ENCODE data around the gene CFAP90.

Gene CFAP90, protein sequence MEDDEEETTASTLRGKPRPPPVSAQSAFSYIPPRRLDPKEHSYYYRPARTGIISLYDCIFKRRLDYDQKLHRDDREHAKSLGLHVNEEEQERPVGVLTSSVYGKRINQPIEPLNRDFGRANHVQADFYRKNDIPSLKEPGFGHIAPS

DNA sequence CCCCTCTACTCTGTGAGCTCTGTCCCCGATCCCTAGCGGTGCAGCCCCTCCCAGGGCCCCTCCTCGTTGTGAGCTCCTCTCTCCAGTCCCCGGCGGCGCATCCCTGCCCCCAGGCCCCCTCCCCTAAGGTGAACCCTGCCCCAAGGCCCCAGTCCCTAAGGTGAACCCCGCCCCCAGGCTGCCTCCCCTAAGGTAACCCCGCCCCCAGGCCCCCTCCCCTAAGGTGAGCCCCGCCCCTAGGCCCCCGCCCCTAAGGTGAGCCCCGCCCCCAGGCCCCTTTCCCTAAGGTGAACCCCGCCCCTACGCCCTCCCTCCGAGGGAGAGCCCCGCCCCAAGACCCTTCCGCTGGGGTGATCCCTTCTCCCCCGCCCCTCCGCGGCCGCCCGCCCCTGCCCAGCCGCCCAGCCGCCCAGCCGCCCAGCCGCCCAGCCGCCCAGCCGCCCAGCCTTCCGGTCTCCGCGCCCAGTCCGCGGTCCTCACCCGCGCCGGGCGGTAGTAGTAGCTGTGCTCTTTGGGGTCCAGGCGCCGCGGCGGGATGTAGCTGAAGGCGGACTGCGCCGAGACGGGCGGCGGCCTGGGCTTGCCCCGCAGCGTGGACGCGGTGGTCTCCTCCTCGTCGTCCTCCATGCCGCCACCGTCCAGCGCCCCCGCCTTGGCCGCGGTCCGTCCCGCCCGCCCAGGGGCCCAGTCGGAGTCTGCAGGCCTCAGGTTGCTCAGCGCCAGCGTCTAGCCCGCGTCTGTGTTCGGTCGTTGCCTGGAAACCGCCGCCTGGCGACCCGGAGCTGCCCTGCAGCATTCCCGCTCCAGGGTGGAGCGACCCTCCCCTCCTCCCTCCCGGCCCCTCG is at the start of gene CFAP90:
CFAP90 (minus strand) TSS at position 739 of the 845 bp plus-strand sequence; CDS start at position 627, 112 bp downstream.
- peak; percentile 35 for DNase-seq (ENCODE audit: low read depth)

- DNase-seq (ENCODE audit: low read depth) = peak; percentile 68
These were observed 46.2 kb upstream of the CFAP90 start for GRCh38 chr5:7897014-7897600.

GRCh38 chr5:7894860-7895259 is 43.9 kb upstream of the CFAP90 start:
- DNase-seq (ENCODE audit: low read depth) = no peak

- DNase-seq (ENCODE audit: low read depth) = no peak
These were observed 43.5 kb upstream of the CFAP90 start for GRCh38 chr5:7894439-7894838.

DNA sequence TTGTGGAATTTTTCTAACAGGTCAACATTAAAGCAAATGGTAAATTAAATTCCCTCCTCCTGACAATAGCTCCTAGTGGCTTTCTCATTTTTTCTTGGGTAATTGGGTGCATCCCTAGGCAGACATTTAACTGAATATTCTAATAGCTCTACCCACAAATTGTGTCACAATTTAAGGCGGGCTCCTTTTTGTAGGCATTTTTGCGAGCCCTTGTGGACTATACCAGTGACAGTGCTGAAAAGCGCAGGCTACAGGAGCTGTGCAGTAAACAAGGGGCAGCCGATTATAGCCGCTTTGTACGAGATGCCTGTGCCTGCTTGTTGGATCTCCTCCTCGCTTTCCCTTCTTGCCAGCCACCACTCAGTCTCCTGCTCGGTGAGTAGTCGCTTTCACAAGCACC is 38.0 kb upstream of the CFAP90 start:
- no peak for DNase-seq (ENCODE audit: low read depth)

GRCh38 chr5:7886849-7887475 is 36.0 kb upstream of the CFAP90 start:
- DNase-seq (ENCODE audit: low read depth) = peak; percentile 66

DNA sequence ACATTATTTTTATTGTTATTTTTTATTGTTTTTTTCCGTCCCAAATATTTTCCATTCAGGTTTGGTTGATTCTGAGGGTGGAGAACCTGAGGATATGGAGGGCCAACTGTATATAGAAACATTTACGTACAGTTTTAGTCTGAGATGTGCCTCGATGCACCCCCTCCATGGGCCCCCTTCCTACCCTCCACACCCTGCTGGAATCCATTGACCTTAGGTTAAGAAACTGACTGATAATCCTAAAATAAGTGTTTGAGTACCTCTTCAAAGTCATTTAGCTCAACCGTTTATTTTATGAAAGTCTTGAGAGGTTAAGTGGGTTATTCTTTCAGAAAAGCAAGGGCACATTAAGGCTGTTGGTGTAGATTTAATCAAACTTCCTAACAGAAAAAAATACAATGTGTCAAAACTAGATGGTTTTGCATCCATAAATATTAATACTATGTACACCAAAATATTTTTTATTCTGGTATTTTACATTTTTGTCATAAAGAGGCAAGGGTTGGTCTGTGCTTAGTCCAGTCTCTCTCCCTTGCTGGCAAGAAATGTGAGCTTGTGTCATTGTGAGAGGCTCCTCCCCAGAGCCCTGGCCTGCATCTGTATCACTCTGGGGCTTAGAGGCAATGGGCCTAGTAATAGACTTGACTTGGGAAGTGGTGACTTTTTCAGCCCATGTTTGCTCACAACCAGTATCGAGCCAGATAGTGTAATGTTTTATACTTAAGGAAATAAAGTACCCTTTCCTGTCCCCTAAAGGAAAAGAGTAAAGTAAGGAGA is 33.7 kb upstream of the CFAP90 start:
- no peak for DNase-seq (ENCODE audit: low read depth)

DNA sequence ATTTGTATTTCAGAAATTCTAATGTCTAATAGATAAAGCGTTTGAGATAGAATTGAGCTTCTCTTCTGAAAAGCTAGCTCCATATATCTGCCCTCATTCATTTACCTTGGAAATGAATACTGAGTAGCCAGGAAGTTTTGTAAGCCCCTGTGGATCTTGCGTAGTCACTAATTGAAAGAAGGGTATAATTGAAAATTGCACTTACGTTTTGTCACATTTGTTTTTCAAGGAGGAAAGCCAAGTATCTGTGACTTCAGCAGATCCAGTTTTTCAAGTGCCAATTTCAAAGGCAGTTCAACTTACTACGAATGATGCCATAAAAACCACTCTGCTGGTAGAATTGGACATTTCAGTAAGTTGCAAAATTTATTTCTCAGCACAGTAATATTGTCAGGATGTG is 32.0 kb upstream of the CFAP90 start:
- DNase-seq (ENCODE audit: low read depth) = no peak

DNA sequence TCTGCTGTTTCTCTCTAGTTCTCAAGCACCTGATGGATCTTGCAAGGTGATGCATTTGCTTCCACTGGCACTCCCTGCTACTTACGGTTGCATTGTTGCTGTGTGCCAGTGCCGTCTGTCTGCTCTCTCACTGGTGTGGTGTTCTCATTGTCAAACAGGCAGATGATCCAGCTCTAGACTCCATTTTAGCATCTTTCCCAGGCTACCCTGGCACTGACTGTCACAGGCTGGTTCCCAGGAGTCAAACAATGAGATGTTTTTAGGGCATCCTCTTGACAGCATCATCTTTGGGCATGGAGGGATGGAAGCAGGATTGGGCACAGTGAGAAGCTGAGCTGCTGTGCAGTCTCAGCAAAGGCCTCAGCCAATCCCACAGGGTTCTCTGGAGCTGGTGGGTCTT is 30.9 kb upstream of the CFAP90 start:
- DNase-seq (ENCODE audit: low read depth) = no peak

DNA sequence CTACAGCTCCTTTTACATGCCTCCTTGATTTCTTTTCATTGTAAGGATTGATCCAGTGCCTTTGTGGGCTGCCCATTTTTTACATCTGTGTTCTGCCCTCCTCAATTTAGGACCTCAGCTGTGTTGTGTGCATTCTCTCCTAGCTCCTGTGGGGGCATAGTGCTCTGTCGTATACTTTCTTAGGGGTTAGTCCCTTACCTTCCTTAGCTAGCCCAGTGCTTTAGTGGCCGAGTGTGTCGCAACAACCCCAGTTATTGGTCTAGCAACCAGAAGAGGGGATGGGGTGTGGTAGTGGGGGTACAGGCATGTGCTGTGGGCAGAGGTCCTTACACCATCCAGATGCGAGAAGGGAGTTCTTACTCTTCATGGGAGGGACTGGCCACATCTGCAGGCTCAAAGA is 30.2 kb upstream of the CFAP90 start:
- DNase-seq (ENCODE audit: low read depth) = no peak

DNA sequence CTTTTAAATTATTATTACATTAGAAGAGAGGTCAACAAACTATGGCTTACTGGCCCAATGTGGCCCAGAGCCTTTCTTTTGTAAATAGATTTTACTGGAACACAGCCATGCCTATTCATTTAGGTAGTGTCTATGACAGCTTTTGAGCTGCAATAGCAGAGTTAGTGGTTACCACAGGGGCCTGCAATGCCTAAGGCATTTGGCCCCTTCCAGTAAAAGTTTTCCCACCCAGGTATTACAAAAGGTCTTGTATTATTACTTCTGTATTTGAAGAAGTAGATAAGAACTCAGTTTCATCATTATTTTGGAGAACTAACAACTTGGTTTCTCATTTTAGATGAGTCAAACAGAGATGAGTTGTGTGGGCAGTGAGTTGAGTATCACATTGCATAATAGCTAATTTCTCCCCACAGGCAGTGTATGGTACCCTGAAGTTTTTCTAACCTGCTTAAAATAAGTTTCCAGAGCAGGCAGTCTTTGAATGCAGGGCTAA is 27.5 kb upstream of the CFAP90 start:
- DNase-seq (ENCODE audit: low read depth) = peak; percentile 96

- DNase-seq (ENCODE audit: low read depth) = peak; percentile 81
These were observed 26.9 kb upstream of the CFAP90 start for GRCh38 chr5:7877851-7878250.

DNA sequence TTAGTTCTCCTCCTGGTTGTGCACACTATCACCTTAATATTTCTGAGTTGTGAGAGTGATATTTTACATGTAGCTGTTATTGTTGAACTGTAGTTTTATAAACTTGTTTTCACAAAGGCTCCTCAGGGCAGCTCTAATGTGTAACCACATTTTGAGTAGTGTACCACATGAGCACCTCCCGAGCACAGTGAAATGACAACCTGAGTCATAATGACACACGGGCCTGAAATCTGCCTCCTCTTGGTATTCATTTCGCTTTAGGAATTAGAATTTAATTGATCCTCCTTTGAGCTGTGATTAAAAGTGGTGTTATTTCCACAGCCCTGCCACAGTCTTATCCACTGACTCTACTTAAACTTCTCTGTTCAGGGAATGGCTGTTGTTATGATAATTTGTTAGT is 25.9 kb upstream of the CFAP90 start:
- peak; percentile 71 for DNase-seq (ENCODE audit: low read depth)

- DNase-seq (ENCODE audit: low read depth) = no peak
These were observed 24.2 kb upstream of the CFAP90 start for GRCh38 chr5:7875151-7875550.

DNA sequence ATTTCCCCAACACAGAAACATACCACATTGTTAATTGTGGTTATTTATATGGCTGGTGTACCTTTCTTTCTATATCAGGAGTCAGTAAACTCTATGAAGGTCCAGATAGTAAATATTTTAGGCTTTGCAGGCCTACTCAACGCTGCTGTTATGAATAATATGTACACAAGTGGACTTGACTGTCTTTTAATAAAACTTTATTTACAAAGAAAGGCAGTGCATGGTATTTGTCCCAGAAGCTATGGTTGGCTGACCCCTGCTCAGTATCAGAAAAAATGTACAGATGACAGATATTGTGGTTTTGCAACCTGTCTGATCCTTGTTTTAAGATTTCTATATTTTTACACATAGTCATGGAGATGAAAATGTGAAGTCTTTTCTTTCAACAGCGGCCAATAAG is 23.7 kb upstream of the CFAP90 start:
- DNase-seq (ENCODE audit: low read depth) = no peak

DNA sequence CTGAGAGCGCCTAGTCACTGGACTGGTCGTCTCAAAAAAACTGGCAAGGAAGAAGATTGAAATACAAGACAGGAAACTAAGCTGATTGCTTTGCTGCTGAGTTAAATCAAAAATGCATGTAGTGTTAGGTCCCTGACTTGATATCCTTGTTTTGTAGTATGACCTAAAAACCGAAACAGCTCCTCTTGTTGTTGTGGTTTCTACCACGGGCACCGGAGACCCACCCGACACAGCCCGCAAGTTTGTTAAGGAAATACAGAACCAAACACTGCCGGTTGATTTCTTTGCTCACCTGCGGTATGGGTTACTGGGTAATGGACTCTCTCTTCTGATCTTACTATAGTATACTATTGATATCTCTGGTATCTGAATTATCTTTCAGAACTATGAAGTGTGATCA is 22.3 kb upstream of the CFAP90 start:
- no peak for DNase-seq (ENCODE audit: low read depth)

- DNase-seq (ENCODE audit: low read depth) = no peak
These were observed 21.7 kb upstream of the CFAP90 start for GRCh38 chr5:7872517-7873130.

GRCh38 chr5:7871653-7872052 is 20.7 kb upstream of the CFAP90 start:
- DNase-seq (ENCODE audit: low read depth) = no peak

- DNase-seq (ENCODE audit: low read depth) = no peak
These were observed 18.7 kb upstream of the CFAP90 start for GRCh38 chr5:7869474-7870136.

DNA sequence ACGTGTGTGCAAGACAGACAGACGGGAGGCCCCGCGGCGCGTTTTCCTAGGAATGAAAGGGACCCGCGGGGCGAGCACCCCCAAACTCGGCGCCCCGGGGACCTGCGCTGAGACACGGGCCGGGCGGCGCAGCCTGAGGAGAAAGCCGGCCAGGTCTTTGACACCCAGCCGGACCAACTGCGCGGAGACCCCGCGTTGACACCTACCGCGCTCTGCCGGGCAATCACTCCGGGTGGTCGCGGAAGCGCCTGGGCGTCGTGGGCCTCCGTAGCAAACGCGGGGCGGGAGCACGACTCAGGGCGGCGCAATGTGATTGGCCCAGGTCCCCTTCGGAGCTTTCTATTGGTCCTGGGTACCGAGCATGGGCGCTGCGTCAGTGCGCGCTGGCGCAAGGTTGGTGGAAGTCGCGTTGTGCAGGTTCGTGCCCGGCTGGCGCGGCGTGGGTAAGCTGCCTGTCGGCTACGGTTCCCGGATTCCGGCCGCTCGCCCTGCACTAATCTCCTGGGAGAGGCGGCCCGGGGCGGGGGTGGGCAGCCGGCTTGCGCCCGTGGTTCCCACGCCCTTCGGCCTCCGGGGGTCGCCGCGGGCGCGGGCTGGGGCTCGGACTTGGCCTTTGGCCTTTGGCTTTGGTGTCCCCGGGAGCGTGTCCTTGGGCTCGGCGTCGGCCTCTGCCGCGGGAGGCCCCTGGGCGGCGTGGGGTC is 18.0 kb upstream of the CFAP90 start, which contains the start of the genes FASTKD3 and MTRR:
FASTKD3 (minus strand) TSS at position 259 of the 701 bp plus-strand sequence. CDS start 948 bp downstream, outside the sequence.
MTRR (plus strand) TSS at position 376 of the 701 bp plus-strand sequence. CDS start 1,647 bp downstream, outside the sequence.
- DNase-seq (ENCODE audit: low read depth) = peak; percentile 92
